Measurements from ENCODE around the gene MSH3.

MSH3 gene

DNA sequence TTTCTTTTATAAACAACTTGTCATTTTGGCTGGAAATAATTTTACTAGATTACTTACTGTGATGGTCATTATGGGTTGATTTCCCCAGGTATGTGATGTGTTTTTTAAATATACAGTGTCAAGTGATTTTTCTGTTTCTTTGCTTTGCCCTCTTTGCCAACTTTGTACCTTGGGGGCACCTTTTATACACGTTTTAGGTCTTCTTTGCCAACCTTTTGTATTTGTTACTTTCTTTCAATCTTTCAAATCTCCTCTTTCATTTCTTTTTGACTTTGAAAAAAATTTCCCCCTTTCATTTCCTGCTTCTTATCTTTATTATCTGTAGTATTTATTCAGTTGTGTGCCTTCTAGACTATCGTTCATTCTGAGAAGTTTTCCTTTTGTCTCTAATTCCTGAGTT is 65.7 kb downstream of the MSH3 start:
- no peaks in the 10 kb centered on the region for H3K4me1 Mint-ChIP-seq
- no peak overlapping the region for H3K27ac Mint-ChIP-seq
- H3K27me3 Mint-ChIP-seq (ENCODE audit: low read depth) = no peaks in the 10 kb centered on the region
- peaks cover 19% of the 10 kb centered on the region for H3K9me3 Mint-ChIP-seq
- H3K4me3 Mint-ChIP-seq = no peak overlapping the region
- TF ChIP-seq, protein P1, sequence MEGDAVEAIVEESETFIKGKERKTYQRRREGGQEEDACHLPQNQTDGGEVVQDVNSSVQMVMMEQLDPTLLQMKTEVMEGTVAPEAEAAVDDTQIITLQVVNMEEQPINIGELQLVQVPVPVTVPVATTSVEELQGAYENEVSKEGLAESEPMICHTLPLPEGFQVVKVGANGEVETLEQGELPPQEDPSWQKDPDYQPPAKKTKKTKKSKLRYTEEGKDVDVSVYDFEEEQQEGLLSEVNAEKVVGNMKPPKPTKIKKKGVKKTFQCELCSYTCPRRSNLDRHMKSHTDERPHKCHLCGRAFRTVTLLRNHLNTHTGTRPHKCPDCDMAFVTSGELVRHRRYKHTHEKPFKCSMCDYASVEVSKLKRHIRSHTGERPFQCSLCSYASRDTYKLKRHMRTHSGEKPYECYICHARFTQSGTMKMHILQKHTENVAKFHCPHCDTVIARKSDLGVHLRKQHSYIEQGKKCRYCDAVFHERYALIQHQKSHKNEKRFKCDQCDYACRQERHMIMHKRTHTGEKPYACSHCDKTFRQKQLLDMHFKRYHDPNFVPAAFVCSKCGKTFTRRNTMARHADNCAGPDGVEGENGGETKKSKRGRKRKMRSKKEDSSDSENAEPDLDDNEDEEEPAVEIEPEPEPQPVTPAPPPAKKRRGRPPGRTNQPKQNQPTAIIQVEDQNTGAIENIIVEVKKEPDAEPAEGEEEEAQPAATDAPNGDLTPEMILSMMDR (IDR thresholded peaks at IDR 0.05; ENCODE audit: unreplicated experiment in 3 of 3) = no peak
- peaks cover 57% of the 10 kb centered on the region for H3K36me3 Mint-ChIP-seq (ENCODE audit: low read depth)

GRCh38 chr5:80722916-80723315 is 68.5 kb downstream of the MSH3 start:
- Mint-ChIP-seq H3K27ac (no peak overlapping the region), H3K4me3 (no peak overlapping the region), H3K36me3 (ENCODE audit: low read depth) (peaks cover 63% of the 10 kb centered on the region), H3K9me3 (peaks cover 19% of the 10 kb centered on the region), H3K27me3 (ENCODE audit: low read depth) (no peaks in the 10 kb centered on the region), H3K4me1 (no peaks in the 10 kb centered on the region)
- TF ChIP-seq, protein P1 (IDR thresholded peaks at IDR 0.05; ENCODE audit: unreplicated experiment in 3 of 3) = no peak

GRCh38 chr5:80725446-80725845 is 71.0 kb downstream of the MSH3 start:
- Mint-ChIP-seq H3K36me3 (ENCODE audit: low read depth) (peaks cover 56% of the 10 kb centered on the region), H3K27me3 (ENCODE audit: low read depth) (no peaks in the 10 kb centered on the region), H3K9me3 (peaks cover 7% of the 10 kb centered on the region), H3K4me3 (no peak overlapping the region), H3K27ac (no peak overlapping the region), H3K4me1 (no peaks in the 10 kb centered on the region)
- TF ChIP-seq, protein P1 (IDR thresholded peaks at IDR 0.05; ENCODE audit: unreplicated experiment in 3 of 3) = no peak

DNA sequence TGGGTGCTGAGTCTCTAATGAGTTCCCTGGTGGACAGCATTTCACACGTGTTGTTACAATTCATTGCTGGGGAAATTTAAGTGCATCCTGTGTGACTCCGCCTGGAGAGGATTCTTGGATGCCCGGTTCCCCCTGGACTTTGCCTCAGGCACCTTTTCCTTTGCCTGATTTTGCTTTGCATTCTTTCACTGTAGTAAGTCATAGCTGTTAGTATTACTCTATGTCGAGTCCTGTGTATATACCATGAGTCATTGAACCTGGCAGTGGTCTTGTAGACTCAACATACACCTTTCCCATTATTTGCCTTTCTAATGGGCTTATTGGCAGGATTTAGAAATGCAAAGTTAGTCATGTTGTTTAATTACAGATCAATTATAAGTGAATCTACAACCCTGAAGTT is 82.3 kb downstream of the MSH3 start:
- H3K4me3 Mint-ChIP-seq = no peak overlapping the region
- peaks cover 26% of the 10 kb centered on the region for H3K36me3 Mint-ChIP-seq (ENCODE audit: low read depth)
- no peaks in the 10 kb centered on the region for H3K27me3 Mint-ChIP-seq (ENCODE audit: low read depth)
- no peaks in the 10 kb centered on the region for H3K9me3 Mint-ChIP-seq
- TF ChIP-seq, protein P1 (IDR thresholded peaks at IDR 0.05; ENCODE audit: unreplicated experiment in 3 of 3) = no peak
- H3K4me1 Mint-ChIP-seq = peaks cover 5% of the 10 kb centered on the region
- H3K27ac Mint-ChIP-seq = no peak overlapping the region

DNA sequence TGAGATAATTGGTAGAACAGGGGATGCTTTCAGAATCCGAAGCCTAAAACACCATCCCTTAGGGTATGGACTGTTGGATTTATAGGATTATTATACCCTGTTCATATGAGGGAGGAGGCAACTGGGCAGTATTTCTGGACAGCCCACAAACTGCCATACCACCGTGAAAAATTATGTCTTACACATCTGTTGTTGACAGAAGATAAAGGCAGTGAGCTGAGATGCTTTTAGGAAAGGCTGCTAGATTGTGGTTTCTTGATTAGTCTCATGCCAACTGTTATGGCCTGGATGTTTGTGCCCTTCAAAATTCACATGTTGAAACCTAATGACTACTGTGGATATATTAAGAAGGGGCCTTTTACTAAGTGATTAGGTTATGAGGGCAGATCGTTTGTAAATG is 84.0 kb downstream of the MSH3 start:
- TF ChIP-seq, protein P1 (IDR thresholded peaks at IDR 0.05; ENCODE audit: unreplicated experiment in 3 of 3) = no peak
- Mint-ChIP-seq H3K4me1 (peaks cover 5% of the 10 kb centered on the region), H3K27me3 (ENCODE audit: low read depth) (no peaks in the 10 kb centered on the region), H3K36me3 (ENCODE audit: low read depth) (peaks cover 33% of the 10 kb centered on the region), H3K9me3 (no peaks in the 10 kb centered on the region), H3K4me3 (no peak overlapping the region), H3K27ac (no peak overlapping the region)

GRCh38 chr5:80739057-80739456 is 84.6 kb downstream of the MSH3 start:
- Mint-ChIP-seq H3K4me3 (no peak overlapping the region), H3K27ac (no peak overlapping the region), H3K36me3 (ENCODE audit: low read depth) (peaks cover 34% of the 10 kb centered on the region), H3K9me3 (no peaks in the 10 kb centered on the region), H3K27me3 (ENCODE audit: low read depth) (no peaks in the 10 kb centered on the region), H3K4me1 (peaks cover 5% of the 10 kb centered on the region)
- TF ChIP-seq, protein P1 (IDR thresholded peaks at IDR 0.05; ENCODE audit: unreplicated experiment in 3 of 3) = no peak
